GM04503 (cell line): ENCODE data around the gene BSPH1.
"Not testable (repeated sequence)": the region's sequence is repeated elsewhere in the genome, so short reads cannot be mapped to it uniquely, and the experiment has no call there.

Experiments used
- DNase-seq: peaks from one replicate; pipeline ENCODE4 v3.0.0-alpha.2; 2012; ENCODE audit warnings: low read depth

BSPH1 gene

GRCh38 chr19:47992070-47992469 is at the start of gene BSPH1:
TSS of gene BSPH1 (minus strand) at chr19:47992170. CDS start at chr19:47992081, 89 bp downstream.
- DNase-seq: no peak

- DNase-seq: no peak
Measured at GRCh38 chr19:48036765-48037164, 44.8 kb upstream of the BSPH1 start.

GRCh38 chr19:48033604-48034003 is 41.6 kb upstream of the BSPH1 start:
- no peak for DNase-seq

- no peak for DNase-seq
Measured at GRCh38 chr19:48030073-48030472, 38.1 kb upstream of the BSPH1 start.

DNA sequence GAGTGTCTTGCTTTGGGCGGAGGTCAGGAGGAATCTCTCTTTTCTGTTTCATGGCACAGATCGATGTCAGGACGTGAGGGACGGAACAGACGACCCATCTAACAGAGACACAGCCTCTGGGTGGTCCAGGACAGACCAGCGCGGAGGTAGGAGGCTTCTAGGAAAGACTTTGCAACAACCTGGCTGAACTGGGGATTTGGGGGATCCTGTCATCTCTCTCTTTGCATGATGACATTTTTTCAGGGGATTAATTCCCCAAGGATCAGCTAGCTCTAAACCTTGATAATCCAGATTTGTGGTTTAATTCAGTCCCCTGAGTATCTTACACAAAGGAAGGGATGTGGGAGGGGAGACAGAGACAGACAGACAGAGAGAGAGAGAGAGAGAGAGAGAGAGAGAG is 37.5 kb upstream of the BSPH1 start:
- DNase-seq: no peak

DNA sequence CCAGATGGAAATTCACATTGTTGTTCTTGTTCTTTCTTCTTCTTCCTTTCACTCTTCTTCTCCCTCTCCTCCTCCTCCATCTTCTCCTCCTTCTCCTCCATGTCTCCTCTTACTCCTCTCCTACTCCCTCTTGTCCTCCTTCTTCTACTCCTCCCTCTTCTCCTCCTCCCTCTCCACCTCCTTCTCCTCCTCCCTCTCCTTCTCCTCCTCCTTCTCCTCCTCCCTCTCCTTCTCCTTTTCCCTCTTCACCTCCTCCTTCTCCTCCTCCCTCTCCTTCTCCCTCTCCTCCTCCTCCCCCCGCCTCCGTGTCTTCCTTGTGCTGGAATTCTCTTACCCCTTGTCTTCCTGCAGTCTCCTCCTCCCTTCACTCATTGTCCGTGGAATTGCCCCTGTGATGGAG is 33.5 kb upstream of the BSPH1 start:
- no peak for DNase-seq

DNA sequence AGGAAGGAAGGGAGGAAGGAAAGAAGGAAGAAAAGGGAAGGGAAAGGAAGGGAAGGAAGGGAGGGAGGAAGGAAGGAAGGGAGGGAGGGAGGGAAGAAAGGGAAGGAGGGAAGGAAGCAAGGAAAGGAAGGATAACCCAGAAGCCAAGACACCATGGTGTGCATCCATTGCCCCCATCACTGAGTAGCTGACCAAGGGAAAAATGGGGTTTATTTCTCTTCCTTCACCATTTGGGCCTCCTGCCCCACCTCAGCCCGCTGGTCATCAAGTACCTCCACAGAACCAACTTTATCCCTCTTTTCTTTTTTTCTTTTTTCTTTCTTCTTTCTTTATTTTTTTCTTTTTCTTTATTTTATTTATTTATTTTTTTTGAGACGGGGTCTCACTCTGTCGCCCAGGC is 31.5 kb upstream of the BSPH1 start:
- DNase-seq: no peak

GRCh38 chr19:48023011-48023410 is 31.0 kb upstream of the BSPH1 start:
- DNase-seq: no peak

GRCh38 chr19:48020686-48021085 is 28.7 kb upstream of the BSPH1 start:
- no peak for DNase-seq

- no peak for DNase-seq
Measured at GRCh38 chr19:48010932-48011758, 19.2 kb upstream of the BSPH1 start.

DNA sequence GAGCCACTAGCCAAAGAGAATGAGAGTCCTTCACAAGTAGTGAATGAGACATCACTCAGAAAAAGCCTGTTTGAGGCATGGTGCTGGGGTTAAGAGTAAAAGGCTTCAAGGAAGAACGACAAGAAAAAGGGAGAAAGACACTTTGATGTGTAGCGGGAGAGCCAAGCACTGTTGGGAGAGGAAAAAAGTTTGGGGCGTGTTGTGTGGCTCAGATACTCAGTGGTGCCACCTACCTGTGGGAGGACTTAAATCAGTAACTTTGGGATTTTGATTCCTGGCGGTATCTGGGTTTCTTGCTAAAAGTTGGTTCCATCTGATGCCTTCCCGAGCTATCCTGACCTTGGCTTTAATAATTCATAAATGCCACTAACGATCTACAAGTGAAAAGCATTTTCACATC is 14.8 kb upstream of the BSPH1 start:
- no peak for DNase-seq

- DNase-seq: no peak
Measured at GRCh38 chr19:48004236-48004635, 12.3 kb upstream of the BSPH1 start.

DNA sequence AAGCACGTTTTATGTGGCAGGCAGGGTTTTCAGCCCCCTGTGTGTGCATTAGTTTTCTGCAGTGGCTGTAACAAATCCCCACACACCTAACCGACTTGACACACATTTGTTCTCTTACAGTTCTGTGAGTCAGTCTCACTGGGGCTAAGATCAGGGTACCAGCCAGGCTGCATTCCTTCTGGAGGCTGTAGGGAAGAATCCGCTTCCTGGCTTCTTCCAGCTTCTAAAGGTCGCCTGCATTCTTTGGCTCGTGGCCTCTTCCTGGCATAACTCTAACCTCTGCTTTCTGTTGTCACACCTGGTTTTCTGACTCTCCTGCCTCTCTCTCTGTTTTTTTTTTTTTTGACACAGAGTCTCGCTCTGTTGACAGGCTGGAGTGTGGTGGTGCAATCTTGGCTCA is 8.9 kb upstream of the BSPH1 start:
- DNase-seq: no peak

DNA sequence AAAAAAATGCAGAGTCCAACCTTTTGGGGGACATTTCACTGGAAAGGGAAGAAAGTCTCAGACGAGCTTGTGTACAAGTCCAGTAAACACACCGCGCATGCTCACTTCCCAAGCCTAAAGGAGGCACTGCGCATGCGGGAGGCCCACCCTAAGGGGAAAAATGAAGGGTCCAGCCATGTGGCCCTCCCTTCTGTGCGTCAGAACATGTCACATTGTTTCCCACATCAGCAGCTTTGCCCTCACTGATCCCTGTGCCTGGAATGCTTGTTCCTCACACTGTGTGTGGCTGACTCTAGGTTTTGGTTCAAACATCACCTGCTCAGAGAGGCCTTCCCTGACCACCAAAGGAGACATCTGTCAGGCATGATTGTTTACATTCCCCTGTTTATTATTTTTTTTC is 6.8 kb upstream of the BSPH1 start:
- no peak for DNase-seq

DNA sequence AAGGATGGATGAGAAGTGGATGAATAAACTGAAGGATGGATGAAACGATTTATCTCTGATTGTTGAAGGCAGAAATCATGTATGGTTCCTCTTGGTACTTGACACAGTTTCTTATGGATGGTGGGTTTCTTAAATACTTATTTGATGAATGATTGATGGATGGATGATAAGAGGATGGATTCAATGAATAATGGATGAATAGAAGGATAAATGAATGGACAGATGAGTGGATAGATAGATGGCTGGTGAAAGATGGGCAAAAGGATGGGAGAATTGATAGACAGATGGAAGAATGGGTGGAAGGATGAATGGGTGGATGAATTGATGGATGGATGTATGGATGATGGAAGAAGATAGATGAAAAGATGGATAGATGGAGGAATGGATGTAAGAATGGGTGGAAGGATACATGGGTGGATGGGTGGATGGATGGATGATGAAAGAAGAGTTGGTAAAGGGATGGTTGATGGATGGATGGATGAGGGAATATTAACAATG is 4.3 kb upstream of the BSPH1 start:
- DNase-seq: no peak

DNA sequence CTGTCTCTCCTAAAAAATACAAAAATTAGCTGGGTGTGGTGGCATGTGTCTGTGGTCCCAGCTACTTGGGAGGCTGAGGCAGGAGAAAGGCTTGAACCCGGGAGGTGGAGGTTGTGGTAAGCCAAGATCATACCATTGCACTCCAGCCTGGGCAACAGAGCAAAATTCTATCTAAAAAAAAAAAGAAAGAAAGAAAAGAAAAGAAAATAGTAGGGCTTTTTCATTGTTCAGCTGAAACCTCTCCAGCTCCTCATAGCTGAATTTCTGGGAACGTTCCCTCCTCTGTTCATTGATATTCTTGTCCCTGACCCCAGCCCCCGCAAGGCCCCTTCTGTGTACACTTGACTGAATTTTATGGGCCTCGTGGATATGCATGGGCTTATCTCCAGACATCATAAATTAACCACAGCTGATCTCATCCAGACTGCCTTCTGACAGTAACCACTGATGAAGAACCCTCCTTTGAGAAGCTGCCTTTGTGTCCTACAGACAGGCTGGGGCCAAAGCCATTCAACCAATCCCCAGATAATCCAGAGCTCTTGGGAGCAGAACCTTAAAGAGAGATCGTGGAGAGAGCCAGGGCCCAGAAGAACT is 2.3 kb upstream of the BSPH1 start, which contains the start of gene ELSPBP1:
TSS of gene ELSPBP1 (plus strand) at position 424 of the 594 bp plus-strand sequence. CDS start 14,036 bp downstream, outside the sequence.
- DNase-seq: no peak

DNA sequence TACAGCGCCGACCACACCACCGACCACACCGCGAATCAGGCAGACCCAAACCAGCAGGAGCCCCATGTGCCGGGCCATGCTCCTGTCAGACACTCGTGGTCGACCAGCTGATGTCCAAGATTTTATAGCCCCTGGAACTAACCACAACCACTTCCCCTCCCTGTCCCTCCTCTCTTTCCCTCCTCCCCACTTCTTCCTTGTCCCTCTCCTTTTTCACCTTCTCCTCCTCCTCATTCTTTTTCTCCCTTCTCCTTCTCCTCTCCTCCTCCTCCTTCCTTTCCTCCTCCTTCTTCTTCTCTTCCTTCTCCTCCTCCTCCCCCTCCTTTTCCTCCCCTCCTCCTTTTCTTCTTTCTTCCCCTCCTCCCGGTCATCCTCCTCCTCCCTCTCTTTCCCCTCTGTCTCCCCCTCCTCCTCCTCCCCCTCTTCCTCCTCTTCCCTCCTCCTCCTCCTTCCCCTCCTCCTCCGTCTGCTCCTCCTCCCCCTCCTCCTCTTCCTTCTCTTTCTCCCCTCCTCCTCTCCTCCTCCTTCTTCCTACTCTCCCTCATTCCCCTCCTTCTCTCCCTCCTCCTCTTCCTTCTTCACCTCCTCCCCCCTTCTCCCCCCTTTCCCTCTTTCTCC is 670 bp downstream of the BSPH1 start:
- DNase-seq: no peak

DNA sequence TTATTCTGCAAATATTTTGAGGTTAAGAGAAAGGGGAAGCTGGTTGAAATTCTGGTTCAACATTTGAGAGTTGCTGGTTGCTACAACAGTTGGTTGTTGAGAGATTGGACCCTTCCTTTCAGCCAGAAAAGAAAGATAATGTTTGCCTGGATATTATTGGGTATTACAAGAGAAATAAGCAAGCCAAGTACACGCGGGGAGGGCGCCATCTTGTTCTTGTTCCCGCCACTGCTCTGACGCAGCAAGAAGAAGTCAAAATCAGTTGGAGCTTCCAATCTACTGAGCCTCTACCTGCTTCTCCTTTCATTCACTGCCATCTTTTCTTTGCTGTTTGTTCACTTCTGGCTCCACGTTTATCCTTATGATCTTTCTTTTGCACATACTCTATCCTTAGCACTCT is 18.4 kb downstream of the BSPH1 start:
- DNase-seq: no peak

GRCh38 chr19:47955936-47956335 is 36.0 kb downstream of the BSPH1 start:
- DNase-seq: not testable (repeated sequence)

- not testable (repeated sequence) for DNase-seq
Measured at GRCh38 chr19:47952132-47952531, 39.8 kb downstream of the BSPH1 start.

DNA sequence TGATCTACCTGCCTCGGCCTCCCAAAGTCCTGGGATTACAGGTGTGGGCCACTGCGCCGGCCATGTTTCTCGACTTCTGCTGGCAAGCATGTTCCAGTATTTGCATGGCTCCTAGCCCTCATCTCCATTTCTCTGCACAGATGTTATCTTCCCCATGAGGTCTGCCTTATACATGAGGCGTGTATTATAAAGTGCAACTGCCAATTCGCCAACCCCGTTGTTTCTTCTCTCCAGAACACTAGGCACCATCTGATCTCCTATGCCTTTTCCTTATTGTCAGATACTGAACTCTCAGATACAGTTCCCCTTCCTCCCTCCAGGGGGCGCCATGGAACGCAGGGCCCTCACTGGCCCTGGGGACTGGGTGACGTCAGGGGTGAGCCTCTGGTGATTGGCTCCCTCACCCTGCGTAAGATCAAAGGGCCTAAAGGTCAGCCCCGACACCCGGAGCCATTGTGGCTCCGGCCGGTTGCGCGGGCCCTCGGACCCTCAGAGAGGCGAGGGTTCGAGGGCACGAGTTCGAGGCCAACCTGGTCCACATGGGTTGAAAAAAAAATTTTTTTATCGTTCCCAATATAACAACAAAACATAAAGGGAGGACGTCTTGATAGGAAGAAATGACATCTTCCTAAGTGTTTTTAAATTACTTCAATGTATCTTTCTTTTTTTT is 42.0 kb downstream of the BSPH1 start:
- DNase-seq: not testable (repeated sequence)

- DNase-seq: not testable (repeated sequence)
Measured at GRCh38 chr19:47928581-47928980, 63.4 kb downstream of the BSPH1 start.
